GM18498 (cell line): Measurements from ENCODE around the gene NIM1K.
"Not testable (repeated sequence)": the region's sequence is repeated elsewhere in the genome, so short reads cannot be mapped to it uniquely, and the experiment has no call there.

ENCODE experiments used
- ATAC-seq: cut with Tn5 transposase; IDR thresholded peaks from one replicate; pipeline ENCODE4 v1.9.1; 2021; ENCODE audit warnings: mild to moderate bottlenecking, moderate library complexity; ENCODE audit not compliant: unreplicated experiment

The NIM1K gene

DNA sequence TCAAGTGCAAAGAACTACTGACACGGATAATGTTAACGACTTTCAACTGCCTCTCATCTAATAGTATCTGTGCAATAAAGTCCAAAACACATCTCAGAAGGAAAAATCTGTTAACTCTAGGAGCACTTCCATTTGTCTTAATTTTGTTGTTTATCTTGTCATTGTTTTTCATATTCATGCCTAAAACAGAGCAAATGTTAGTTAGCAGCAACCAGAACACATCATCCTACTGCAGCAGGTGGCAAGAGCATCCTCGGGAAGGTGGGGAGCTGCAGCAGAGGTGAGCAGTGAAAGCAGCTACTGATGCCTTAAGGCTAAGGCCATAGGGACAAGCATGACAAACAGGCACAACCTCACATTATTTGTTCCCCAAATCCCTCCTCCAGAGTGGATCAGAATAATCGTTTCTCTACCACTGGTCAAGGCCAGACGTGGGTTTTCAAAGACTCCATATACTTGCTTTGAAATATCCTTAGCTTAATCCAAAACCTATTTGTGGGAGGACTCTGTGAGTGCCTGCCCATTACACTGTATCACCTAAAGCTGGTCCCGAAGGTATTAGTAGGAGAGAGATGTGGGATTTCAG is 120.1 kb downstream of the NIM1K start:
- ATAC-seq = no peak

DNA sequence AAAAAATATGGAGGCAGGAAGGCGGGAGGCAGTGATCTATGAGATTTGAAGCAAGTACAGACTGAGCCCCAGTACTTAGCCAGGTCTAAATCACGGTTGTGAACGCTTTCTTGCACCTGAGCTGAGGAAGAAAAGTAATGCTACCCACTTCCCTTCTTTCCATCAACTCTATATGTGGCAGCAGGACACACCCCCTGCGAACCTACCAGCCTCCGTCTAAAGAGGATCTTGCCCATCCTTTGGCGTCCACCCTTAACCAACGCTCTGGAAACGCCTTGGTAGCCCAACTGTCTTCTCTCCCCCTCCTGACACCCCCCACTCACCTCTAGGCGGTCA is 120.6 kb downstream of the NIM1K start:
- peak; percentile 2 for ATAC-seq

GRCh38 chr5:43313035-43313853 is 121.2 kb downstream of the NIM1K start, which contains the start of gene HMGCS1:
TSS of gene HMGCS1 (minus strand) at chr5:43313412. CDS start at chr5:43298965, 14,447 bp downstream.
- peak; percentile 93 for ATAC-seq

DNA sequence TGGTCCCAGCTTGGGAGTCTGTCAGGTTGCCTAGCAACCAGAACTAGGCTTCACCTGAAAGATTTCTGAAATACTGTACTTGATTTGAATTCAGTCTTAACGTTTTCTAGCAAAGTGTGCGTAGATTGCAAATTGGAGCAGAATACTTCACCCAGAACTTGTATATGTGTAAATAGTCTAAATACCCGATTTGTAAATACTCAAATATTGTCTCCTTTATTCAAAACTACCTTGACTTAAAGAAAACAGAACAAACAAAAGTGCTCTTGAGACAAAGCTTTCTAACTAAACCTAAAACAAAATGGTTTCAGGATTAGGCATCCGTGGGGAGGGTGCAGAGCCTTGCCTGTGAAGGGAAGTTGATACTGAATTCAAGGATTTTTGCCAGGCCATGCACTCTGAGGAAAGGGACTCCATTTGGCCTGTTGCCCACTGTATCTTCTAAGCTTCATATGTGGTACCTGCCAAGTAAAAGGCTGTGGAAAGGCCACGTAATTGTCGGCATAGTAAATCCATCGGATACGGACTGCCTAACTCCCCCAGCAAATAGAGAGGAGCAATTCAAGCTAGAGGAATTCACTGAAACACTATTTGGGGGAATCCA is 121.9 kb downstream of the NIM1K start:
- ATAC-seq = no peak

DNA sequence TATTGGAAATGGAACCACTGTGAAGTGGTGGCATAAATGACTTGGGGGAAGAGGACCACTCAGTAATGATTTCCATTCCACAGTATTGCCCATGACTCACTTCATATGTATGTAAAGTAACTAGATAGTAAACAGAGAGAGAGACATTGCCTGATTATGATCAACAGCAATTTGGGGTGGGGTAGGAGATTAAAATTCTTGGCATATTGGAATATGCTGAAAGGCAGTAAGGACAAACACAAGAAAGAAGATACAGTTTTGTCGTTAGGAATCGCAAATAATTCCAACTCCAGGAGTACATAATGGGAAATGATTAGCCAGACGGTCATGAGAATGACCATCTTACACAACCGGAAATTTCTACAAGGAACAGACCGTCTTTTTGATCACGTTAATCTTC is 122.7 kb downstream of the NIM1K start:
- no peak for ATAC-seq

DNA sequence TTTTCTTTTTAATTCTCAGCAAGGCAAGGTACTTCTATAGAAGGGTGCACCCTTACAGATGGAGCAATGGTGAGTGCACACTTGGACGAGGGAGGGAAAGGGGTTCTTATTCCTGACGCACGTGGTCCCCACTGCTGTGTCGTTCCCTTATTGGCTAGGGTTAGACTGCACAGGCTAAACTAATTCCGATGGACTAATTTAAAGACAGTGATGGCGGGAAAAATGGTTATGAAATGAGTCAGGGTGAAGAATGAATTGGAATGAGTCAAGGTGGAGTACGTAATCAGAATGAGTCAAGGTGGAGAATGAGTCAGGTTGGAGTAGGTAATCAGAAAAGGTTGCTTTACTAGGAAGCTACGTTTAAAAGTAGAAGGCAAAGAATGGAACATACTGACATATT is 123.2 kb downstream of the NIM1K start:
- no peak for ATAC-seq

DNA sequence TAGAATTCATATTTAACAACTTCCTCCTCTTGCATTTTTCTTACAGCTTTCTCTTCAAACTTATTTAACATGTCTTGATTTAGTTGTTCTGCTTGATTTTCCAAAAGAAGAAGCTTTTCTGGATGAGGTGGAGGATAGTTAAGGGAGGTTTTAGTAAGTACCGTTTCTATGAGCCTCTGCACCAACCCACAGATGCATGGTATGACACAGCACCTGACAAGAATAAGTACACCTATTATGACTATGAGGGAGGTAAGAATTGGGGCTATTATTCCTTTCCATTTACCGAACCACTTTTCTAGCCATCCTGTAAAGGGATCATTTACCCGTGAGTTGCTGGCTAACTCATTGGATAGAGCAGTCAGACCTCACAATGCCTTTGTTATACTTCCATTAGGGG is 123.7 kb downstream of the NIM1K start:
- no peak for ATAC-seq

GRCh38 chr5:43316421-43316820 is 124.4 kb downstream of the NIM1K start:
- no peak for ATAC-seq

DNA sequence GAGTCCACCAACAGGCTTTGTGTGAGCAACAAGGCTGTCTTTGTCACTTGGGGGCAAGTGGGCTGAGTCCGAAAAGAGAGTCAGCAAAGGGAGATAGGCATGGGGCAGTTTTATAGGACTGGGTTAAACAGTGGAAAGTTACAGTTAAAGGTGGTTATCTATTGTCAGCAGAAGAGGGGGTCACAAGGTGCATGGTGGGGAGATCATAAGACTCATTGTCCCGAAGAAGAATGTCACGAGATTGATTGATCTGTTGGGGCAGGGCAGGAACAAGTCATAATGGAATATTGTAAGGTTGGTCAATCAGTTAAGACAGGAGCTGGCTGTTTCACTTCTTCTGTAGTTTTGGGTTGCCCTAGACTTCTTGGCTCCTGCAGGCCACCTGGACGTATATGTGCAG is 128.8 kb downstream of the NIM1K start:
- ATAC-seq = no peak

GRCh38 chr5:43323488-43323887 is 131.5 kb downstream of the NIM1K start:
- ATAC-seq = not testable (repeated sequence)

DNA sequence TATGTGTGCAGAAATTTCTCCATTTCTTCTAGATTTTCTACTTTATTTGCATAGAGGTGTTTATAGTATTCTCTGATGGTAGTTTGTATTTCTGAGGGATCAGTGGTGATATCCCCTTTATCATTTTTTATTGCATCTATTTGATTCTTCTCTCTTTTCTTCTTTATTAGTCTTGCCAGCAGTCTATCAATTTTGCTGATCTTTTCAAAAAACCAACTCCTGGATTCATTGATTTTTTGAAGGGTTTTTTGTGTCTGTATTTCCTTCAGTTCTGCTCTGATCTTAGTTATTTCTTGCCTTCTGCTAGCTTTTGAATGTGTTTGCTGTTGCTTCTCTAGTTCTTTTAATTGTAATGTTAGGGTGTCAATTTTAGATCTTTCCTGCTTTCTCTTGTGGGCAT is 133.6 kb downstream of the NIM1K start:
- ATAC-seq = not testable (repeated sequence)
